HFFc6 (cell line): ENCODE data around the gene SLC25A48. TPM values are rescaled to one million over a fixed set of nuclear protein-coding genes. Genes with fewer than 3 reads are reported as not detected.

ENCODE experiments used
- DNase-seq: peaks from one replicate; pipeline ENCODE4 v3.0.0-alpha.2; 2018
- H3K27ac Mint-ChIP-seq: 2 replicates; pipeline ENCODE4 v1.8.0; 2020; ENCODE audit warnings: mild to moderate bottlenecking, mixed read lengths
- H3K27me3 Mint-ChIP-seq: 2 replicates; pipeline ENCODE4 v1.8.0; 2021; ENCODE audit warnings: mild to moderate bottlenecking, moderate library complexity, mixed read lengths; ENCODE audit not compliant: insufficient read depth
- H3K36me3 Mint-ChIP-seq: 2 replicates; pipeline ENCODE4 v1.8.0; 2021; ENCODE audit warnings: low read depth, mixed read lengths
- H3K4me1 Mint-ChIP-seq: 2 replicates; pipeline ENCODE4 v1.8.0; 2020; ENCODE audit warnings: low read depth, mixed read lengths
- H3K4me3 Mint-ChIP-seq: 2 replicates; pipeline ENCODE4 v1.8.0; 2020; ENCODE audit warnings: mild to moderate bottlenecking, moderate library complexity, mixed read lengths
- H3K9me3 Mint-ChIP-seq: 2 replicates; pipeline ENCODE4 v1.8.0; 2020; ENCODE audit warnings: mild to moderate bottlenecking, mixed read lengths
- CTCF ChIP-seq: fragments of 200-600 bp; sonication (generic); IDR thresholded peaks from 2 replicates; pipeline ENCODE4 v1.5.0; 2021; ENCODE audit warnings: antibody characterized with exemption, mild to moderate bottlenecking
- total RNA-seq, 6 experiments: library from RNA; stranded (reverse); fragmentation: NEBNext Ultra II Directional; extraction: Animal tissue kit (Norgen Biotek cat#: 25700); gene quantifications; 2 replicates in 1 of 6; 3 replicates in 5 of 6; pipeline ENCODE4 v1.2.3, GENCODE V29; 2021

The SLC25A48 gene
- total RNA-seq, 6 experiments from 2014 or later = not detected

- peaks cover 21% of the 10 kb centered on the region for H3K27me3 Mint-ChIP-seq
- H3K4me3 Mint-ChIP-seq = no peak overlapping the region
- TF ChIP-seq CTCF = no peak
- no peaks in the 10 kb centered on the region for H3K4me1 Mint-ChIP-seq
- no peak overlapping the region for H3K27ac Mint-ChIP-seq
- no peak for DNase-seq
- no peaks in the 10 kb centered on the region for H3K36me3 Mint-ChIP-seq
- no peaks in the 10 kb centered on the region for H3K9me3 Mint-ChIP-seq
These were observed 67.2 kb downstream of the SLC25A48 start for GRCh38 chr5:135901633-135902032.

GRCh38 chr5:135905144-135905543 is 70.7 kb downstream of the SLC25A48 start:
- no peak for TF ChIP-seq CTCF
- Mint-ChIP-seq H3K4me1 (no peaks in the 10 kb centered on the region), H3K36me3 (no peaks in the 10 kb centered on the region), H3K27me3 (peaks cover 24% of the 10 kb centered on the region), H3K27ac (no peak overlapping the region), H3K9me3 (no peaks in the 10 kb centered on the region), H3K4me3 (no peak overlapping the region)
- no peak for DNase-seq

- no peak for TF ChIP-seq CTCF
- H3K9me3 Mint-ChIP-seq = no peaks in the 10 kb centered on the region
- H3K27ac Mint-ChIP-seq = no peak overlapping the region
- peaks cover 25% of the 10 kb centered on the region for H3K27me3 Mint-ChIP-seq
- H3K4me3 Mint-ChIP-seq = no peak overlapping the region
- H3K36me3 Mint-ChIP-seq = no peaks in the 10 kb centered on the region
- no peak for DNase-seq
- no peaks in the 10 kb centered on the region; the same call in 1 of the 2 replicates for H3K4me1 Mint-ChIP-seq
These were observed 79.5 kb downstream of the SLC25A48 start for GRCh38 chr5:135913713-135914626.

- no peak for TF ChIP-seq CTCF
- H3K27ac Mint-ChIP-seq = no peak overlapping the region
- no peak overlapping the region for H3K4me3 Mint-ChIP-seq
- no peak for DNase-seq
- no peaks in the 10 kb centered on the region; the same call in 1 of the 2 replicates for H3K4me1 Mint-ChIP-seq
- H3K36me3 Mint-ChIP-seq = no peaks in the 10 kb centered on the region
- peaks cover 16% of the 10 kb centered on the region for H3K27me3 Mint-ChIP-seq
- H3K9me3 Mint-ChIP-seq = no peaks in the 10 kb centered on the region
These were observed 81.1 kb downstream of the SLC25A48 start for GRCh38 chr5:135915466-135916001.

GRCh38 chr5:135916638-135917263 is 82.3 kb downstream of the SLC25A48 start:
- no peaks in the 10 kb centered on the region for H3K9me3 Mint-ChIP-seq

More at GRCh38 chr5:135916638-135917263, 82.3 kb downstream of the SLC25A48 start:
- Mint-ChIP-seq H3K27ac (no peak overlapping the region), H3K27me3 (peaks cover 16% of the 10 kb centered on the region), H3K36me3 (no peaks in the 10 kb centered on the region), H3K4me1 (no peaks in the 10 kb centered on the region; the same call in 1 of the 2 replicates), H3K4me3 (no peak overlapping the region)
- DNase-seq = no peak
- no peak for TF ChIP-seq CTCF
